LoVo (cell line): ENCODE data around the gene B3GNT9.

Experiments used
- DNase-seq: peaks from one replicate; pipeline ENCODE4 v3.0.0-alpha.2; 2016; ENCODE audit warnings: low spot score

Gene B3GNT9

GRCh38 chr16:67184995-67185650 is 34.3 kb upstream of the B3GNT9 start:
- peak; percentile 76 for DNase-seq

- no peak for DNase-seq
Observed at GRCh38 chr16:67184453-67184994, 33.7 kb upstream of the B3GNT9 start.

GRCh38 chr16:67183627-67184452 is 33.0 kb upstream of the B3GNT9 start, which contains the start of gene MATCAP1:
TSS of gene MATCAP1 (minus strand) at chr16:67183963. CDS start at chr16:67180610, 3,353 bp downstream.
- peak; percentile 97 for DNase-seq

- DNase-seq, result no peak
Observed at GRCh38 chr16:67183284-67183626, 32.5 kb upstream of the B3GNT9 start.

GRCh38 chr16:67182288-67182687 is 31.5 kb upstream of the B3GNT9 start:
- DNase-seq, result no peak

- DNase-seq, result no peak
Observed at GRCh38 chr16:67181346-67181745, 30.5 kb upstream of the B3GNT9 start.

- DNase-seq, result no peak
Observed at GRCh38 chr16:67180166-67180565, 29.4 kb upstream of the B3GNT9 start.

GRCh38 chr16:67179421-67180080 is 28.8 kb upstream of the B3GNT9 start:
- no peak for DNase-seq

- DNase-seq, result peak; percentile 91
Observed at GRCh38 chr16:67177743-67178699, 27.2 kb upstream of the B3GNT9 start.

GRCh38 chr16:67176662-67177061 is 25.9 kb upstream of the B3GNT9 start:
- no peak for DNase-seq

GRCh38 chr16:67174706-67175231 is 24.0 kb upstream of the B3GNT9 start:
- DNase-seq, result no peak

- DNase-seq, result peak; percentile 91
Observed at GRCh38 chr16:67173808-67174705, 23.3 kb upstream of the B3GNT9 start.

GRCh38 chr16:67173323-67173722 is 22.5 kb upstream of the B3GNT9 start:
- no peak for DNase-seq

GRCh38 chr16:67170949-67171649 is 20.3 kb upstream of the B3GNT9 start:
- no peak for DNase-seq

GRCh38 chr16:67170168-67170948 is 19.6 kb upstream of the B3GNT9 start, which contains the start of gene NOL3:
TSS of gene NOL3 (plus strand) at chr16:67170538.
- DNase-seq, result no peak

- DNase-seq, result no peak
Observed at GRCh38 chr16:67169642-67170167, 18.9 kb upstream of the B3GNT9 start.

- DNase-seq, result no peak
Observed at GRCh38 chr16:67169011-67169451, 18.2 kb upstream of the B3GNT9 start.

GRCh38 chr16:67167588-67167987 is 16.8 kb upstream of the B3GNT9 start:
- DNase-seq, result no peak
